Heart left ventricle (tissue), 16 donors: ENCODE results near the gene F12. TPM values are rescaled to one million over a fixed set of nuclear protein-coding genes. Genes with fewer than 3 reads are reported as not detected.

Experiments used
- ATAC-seq, 4 donors: fragments of 200-7000 bp; cut with Tn5 transposase; one replicate each; pipeline ENCODE4 v1.9.1; 2020 to 2022; ENCODE audit warnings: moderate library complexity in 4 of 4, mild to moderate bottlenecking in 3 of 4, moderate number of reproducible peaks in 1 of 4
- DNase-seq, 5 donors: peaks; one replicate each; pipeline ENCODE4 v3.0.0-alpha.2; 2020
- H3K27ac ChIP-seq, 12 donors: fragments of 200-600 bp; sonication (generic) in 4 of 12; one replicate each; pipeline versions ENCODE4 v1.5.0 to v1.8.0; 2016 to 2022; ENCODE audit warnings: mild to moderate bottlenecking in 2 of 12
- H3K27me3 ChIP-seq, 9 donors: fragments of 200-600 bp; sonication (generic) in 2 of 9; one replicate each; pipeline versions ENCODE4 v1.5.1 to v1.8.0; 2016 to 2022; ENCODE audit warnings: mild to moderate bottlenecking in 3 of 9
- H3K36me3 ChIP-seq, 9 donors: fragments of 200-600 bp; sonication (generic) in 2 of 9; one replicate each; pipeline versions ENCODE4 v1.5.0 to v1.8.0; 2018 to 2022; ENCODE audit warnings: mild to moderate bottlenecking in 2 of 9
- H3K4me1 ChIP-seq, 12 donors: fragments of 200-600 bp; sonication (generic) in 4 of 12; one replicate each; pipeline versions ENCODE4 v1.5.0 to v1.8.0; 2016 to 2022; ENCODE audit warnings: mild to moderate bottlenecking in 3 of 12
- H3K4me3 ChIP-seq, 12 donors: fragments of 200-600 bp; sonication (generic) in 4 of 12; one replicate each; pipeline versions ENCODE4 v1.5.0 to v1.8.0; 2017 to 2022; ENCODE audit warnings: mild to moderate bottlenecking in 9 of 12, moderate library complexity in 4 of 12
- H3K9me3 ChIP-seq, 12 donors: fragments of 200-600 bp; sonication (generic) in 4 of 12; one replicate each; pipeline versions ENCODE4 v1.5.0 to v1.8.0; 2016 to 2022; ENCODE audit warnings: mild to moderate bottlenecking in 1 of 12
- CTCF ChIP-seq, 12 donors: fragments of 200-600 bp; sonication (generic) in 4 of 12; IDR thresholded peaks; one replicate each; pipeline versions ENCODE4 v1.5.0 to v1.8.0; 2018 to 2022; ENCODE audit warnings: antibody characterized with exemption in 12 of 12, mild to moderate bottlenecking in 5 of 12
- POLR2A ChIP-seq, 2 donors: fragments of 450-650 bp; IDR thresholded peaks; one replicate each; pipeline ENCODE4 v1.6.1; 2017; ENCODE audit warnings: antibody characterized with exemption in 2 of 2, mild to moderate bottlenecking in 2 of 2, moderate library complexity in 2 of 2
- WGBS, 4 donors: extraction: QIAGEN DNeasy Blood & Tissue Kit in 2 of 4; methylation state at CpG; one replicate each; pipeline versions ENCODE4 v1.1.5 to v1.1.7; 2013 to 2018; 5-methylcytosine and 5-hydroxymethylcytosine counted together
- intact Hi-C, 10 donors: fragments of 100-400 bp; cut with DNase I; formaldehyde crosslinking; loops; one replicate each; pipeline versions ENCODE4 v1.11.1 to v1.14.2; 2022
- long read RNA-seq, 3 donors: library from polyadenylated mRNA; unstranded; transcript quantifications; one replicate each; pipeline ENCODE4 v2.0.0, GENCODE V29; 2020 to 2021
- polyA plus RNA-seq, 2 donors: library from polyadenylated mRNA; stranded (reverse); fragments of 200-250 nt; gene quantifications; one replicate each; pipeline ENCODE4 v1.2.3, GENCODE V29; 2013
- total RNA-seq, 9 donors: library from RNA; depleted of rRNA in 2 of 9; stranded (reverse); fragments of >200 nt in 2 of 9; fragmentation: NEBNext Ultra II Directional in 3 of 9; extraction: Animal tissue kit (Norgen Biotek cat#: 25700) in 3 of 9; gene quantifications; one replicate each; pipeline versions ENCODE4 v1.1.0 to v1.2.4, GENCODE V29; 2016 to 2023
- donor health status: ischemic (EF 13 %, LVEDD 7.1; RV severe dilation, severe dysfunction).
- donor health status: healthy with polysubstance abuse.
- donor health status: DM: no; HTN: yes; CAD: no.
- donor health status: DM: no; HTN: no; CAD: no.
- donor health status: ischemic (EF 25% LVEDD 6.9; RV normal size, moderate dysfunction).
- donor health status: ischemic (EF 25% LVEDD 5.7; RV mildly dilated, moderate dysfunction).
- donor health status: healthy.
- donor health status: DM: yes; HTN: yes; CAD: no.
- donor health status: ischemic (EF 35%, LVEDD 5.7; RV mildly dilated, moderate dysfunction).
- donor health status: nonischemic (EF 11% LVEDD 7.7; RV severe dilation, severe dysfunction).
- donor health status: DM: yes; HTN: yes; CAD: no.
- donor health status: PGD.
- donor health status: ischemic (EF 29% LVEDD 5.4; RV normal size, mild dysfunction).
- donor health status: nonischemic (EF 23%, LVEDD 6.1; RV moderate dilation, normal function).

Gene F12
- total RNA-seq (under 1 TPM in 1 of 9 donors, not detected in 8; 0.56 TPM), polyA plus RNA-seq (under 1 TPM in 1 of 2 donors, not detected in 1; 0.29 TPM)
- long read RNA-seq, donor 1 = 0 reads
- long read RNA-seq, donor 2 = 0 reads
- long read RNA-seq, donor 3 = 0 reads

GRCh38 chr5:177409043-177409801, at the start of gene F12:
TSS of gene F12 (minus strand) at chr5:177409564. CDS start at chr5:177409527, 37 bp downstream.
- DNase-seq = no peak
- H3K36me3 ChIP-seq = no peaks in the 10 kb centered on the region
- no peak within 1 kb of the TSS for H3K4me3 ChIP-seq
- peaks cover 0 to 11% (median 0%) of the 10 kb centered on the region in 9 donors for H3K27me3 ChIP-seq
- 86 to 94% (median 88%) methylated on average over 9 of the region's 9 CpGs for WGBS, 4 donors
- TF ChIP-seq CTCF (IDR thresholded peaks at IDR 0.05) (no peak), POLR2A (IDR thresholded peaks at IDR 0.05) (no peak)
- no peaks in the 10 kb centered on the region for H3K9me3 ChIP-seq
- intact Hi-C loops = loop anchor here in 3 of 10 donors (5.0 to 10.0 kb wide), 3 partner anchors 43 to 196 kb away; partner anchors contain the start of gene B4GALT7 (in 1 of the 3)
- ATAC-seq = no peak
- no peak within 1 kb of the TSS for H3K27ac ChIP-seq
- H3K4me1 ChIP-seq = peaks cover 0 to 25% (median 6%) of the 10 kb centered on the region in 12 donors

- Histone ChIP-seq H3K36me3 (peaks cover 0 to 25% (median 11%) of the 10 kb centered on the region in 9 donors), H3K27ac (no peak overlapping the region), H3K9me3 (no peaks in the 10 kb centered on the region), H3K27me3 (no peaks in the 10 kb centered on the region), H3K4me3 (no peak overlapping the region), H3K4me1 (peaks cover 0 to 54% (median 31%) of the 10 kb centered on the region in 12 donors)
- intact Hi-C loops = loop anchor here in 7 of 10 donors (5.0 to 10.0 kb wide), 3 partner anchors 38 to 144 kb away; partner anchors contain the start of genes MXD3 (in 5 of the 7) and PDLIM7 (in 3 of the 7)
- no peak for TF ChIP-seq POLR2A (IDR thresholded peaks at IDR 0.05)
- TF ChIP-seq CTCF (IDR thresholded peaks at IDR 0.05) = no peak
- 89 to 97% (median 90%) methylated on average over 4 to 14 of the region's 14 CpGs for WGBS, 4 donors
- ATAC-seq = no peak
- DNase-seq = peak in 2 of 5 donors; percentile 24 to 54
Observed at GRCh38 chr5:177458912-177459350, 49.6 kb upstream of the F12 start.

- Histone ChIP-seq H3K27me3 (peaks cover 0 to 2% (median 0%) of the 10 kb centered on the region in 9 donors), H3K9me3 (no peaks in the 10 kb centered on the region), H3K27ac (peak overlapping the region in 2 of 12 donors; percentile 24 to 70), H3K36me3 (peaks cover 0 to 25% (median 11%) of the 10 kb centered on the region in 9 donors), H3K4me1 (peaks cover 0 to 57% (median 34%) of the 10 kb centered on the region in 12 donors), H3K4me3 (no peak overlapping the region)
- TF ChIP-seq POLR2A (IDR thresholded peaks at IDR 0.05) (no peak), CTCF (IDR thresholded peaks at IDR 0.05) (no peak)
- DNase-seq = peak in 2 of 5 donors; percentile 31 to 60
- 81 to 91% (median 86%) methylated on average over 8 to 20 of the region's 20 CpGs for WGBS, 4 donors
- no peak for ATAC-seq
- intact Hi-C loops = loop anchor here in 7 of 10 donors (5.0 to 10.0 kb wide), 3 partner anchors 39 to 143 kb away; partner anchors contain the start of genes MXD3 (in 5 of the 7) and PDLIM7 (in 3 of the 7)
Observed at GRCh38 chr5:177457852-177458681, 48.7 kb upstream of the F12 start.
